ENCODE results near the gene GRK4.

The GRK4 gene

DNA sequence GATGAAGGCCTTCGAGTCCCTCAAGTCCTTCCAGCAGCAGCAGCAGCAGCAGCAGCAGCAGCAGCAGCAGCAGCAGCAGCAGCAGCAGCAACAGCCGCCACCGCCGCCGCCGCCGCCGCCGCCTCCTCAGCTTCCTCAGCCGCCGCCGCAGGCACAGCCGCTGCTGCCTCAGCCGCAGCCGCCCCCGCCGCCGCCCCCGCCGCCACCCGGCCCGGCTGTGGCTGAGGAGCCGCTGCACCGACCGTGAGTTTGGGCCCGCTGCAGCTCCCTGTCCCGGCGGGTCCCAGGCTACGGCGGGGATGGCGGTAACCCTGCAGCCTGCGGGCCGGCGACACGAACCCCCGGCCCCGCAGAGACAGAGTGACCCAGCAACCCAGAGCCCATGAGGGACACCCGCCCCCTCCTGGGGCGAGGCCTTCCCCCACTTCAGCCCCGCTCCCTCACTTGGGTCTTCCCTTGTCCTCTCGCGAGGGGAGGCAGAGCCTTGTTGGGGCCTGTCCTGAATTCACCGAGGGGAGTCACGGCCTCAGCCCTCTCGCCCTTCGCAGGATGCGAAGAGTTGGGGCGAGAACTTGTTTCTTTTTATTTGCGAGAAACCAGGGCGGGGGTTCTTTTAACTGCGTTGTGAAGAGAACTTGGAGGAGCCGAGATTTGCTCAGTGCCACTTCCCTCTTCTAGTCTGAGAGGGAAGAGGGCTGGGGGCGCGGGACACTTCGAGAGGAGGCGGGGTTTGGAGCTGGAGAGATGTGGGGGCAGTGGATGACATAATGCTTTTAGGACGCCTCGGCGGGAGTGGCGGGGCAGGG is 111.7 kb downstream of the GRK4 start:
- DNase-seq: peak; percentile 51 to 60

DNA sequence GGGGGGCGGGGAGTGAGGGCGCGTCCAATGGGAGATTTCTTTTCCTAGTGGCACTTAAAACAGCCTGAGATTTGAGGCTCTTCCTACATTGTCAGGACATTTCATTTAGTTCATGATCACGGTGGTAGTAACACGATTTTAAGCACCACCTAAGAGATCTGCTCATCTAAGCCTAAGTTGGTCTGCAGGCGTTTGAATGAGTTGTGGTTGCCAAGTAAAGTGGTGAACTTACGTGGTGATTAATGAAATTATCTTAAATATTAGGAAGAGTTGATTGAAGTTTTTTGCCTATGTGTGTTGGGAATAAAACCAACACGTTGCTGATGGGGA is 112.2 kb downstream of the GRK4 start:
- no peak for DNase-seq

DNA sequence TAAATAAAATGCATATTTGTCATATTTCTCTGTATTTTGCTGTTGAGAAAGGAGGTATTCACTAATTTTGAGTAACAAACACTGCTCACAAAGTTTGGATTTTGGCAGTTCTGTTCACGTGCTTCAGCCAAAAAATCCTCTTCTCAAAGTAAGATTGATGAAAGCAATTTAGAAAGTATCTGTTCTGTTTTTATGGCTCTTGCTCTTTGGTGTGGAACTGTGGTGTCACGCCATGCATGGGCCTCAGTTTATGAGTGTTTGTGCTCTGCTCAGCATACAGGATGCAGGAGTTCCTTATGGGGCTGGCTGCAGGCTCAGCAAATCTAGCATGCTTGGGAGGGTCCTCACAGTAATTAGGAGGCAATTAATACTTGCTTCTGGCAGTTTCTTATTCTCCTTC is 114.4 kb downstream of the GRK4 start:
- DNase-seq: no peak

DNA sequence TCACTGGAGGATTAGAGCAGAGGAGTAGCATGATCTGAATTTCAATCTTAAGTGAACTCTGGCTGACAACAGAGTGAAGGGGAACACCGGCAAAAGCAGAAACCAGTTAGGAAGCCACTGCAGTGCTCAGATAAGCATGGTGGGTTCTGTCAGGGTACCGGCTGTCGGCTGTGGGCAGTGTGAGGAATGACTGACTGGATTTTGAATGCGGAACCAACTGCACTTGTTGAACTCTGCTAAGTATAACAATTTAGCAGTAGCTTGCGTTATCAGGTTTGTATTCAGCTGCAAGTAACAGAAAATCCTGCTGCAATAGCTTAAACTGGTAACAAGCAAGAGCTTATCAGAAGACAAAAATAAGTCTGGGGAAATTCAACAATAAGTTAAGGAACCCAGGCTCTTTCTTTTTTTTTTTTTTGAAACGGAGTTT is 116.3 kb downstream of the GRK4 start:
- DNase-seq: peak in 1 of 2 donors; percentile 36

DNA sequence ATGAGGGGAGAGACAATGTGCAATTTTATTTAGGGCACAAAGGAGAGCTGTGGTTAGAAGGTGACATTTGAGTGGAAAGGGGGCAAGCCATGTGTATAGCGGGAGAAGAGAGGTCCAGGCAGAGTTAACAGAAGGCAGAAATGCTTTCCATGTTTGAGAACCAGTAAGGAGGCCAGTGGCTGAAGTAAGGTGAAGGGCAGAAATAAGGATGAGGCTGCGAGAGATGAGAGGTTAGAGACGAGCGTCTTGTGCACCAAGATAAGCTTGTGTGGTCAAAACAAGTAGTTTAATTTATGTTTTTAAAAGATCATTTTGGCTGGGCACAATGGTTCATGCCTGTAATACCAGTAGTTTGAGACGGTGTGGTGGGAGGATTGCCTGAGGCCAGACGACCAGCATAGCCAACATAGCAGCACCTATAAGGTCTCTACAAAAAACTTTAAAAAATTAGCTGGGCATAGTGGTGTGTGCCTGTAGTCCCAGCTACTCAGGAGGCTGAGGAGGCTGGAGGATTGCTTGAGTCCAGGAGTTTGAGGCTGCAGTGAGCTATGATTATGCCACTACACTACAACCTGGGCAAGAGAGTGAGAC is 119.6 kb downstream of the GRK4 start:
- DNase-seq: no peak

DNA sequence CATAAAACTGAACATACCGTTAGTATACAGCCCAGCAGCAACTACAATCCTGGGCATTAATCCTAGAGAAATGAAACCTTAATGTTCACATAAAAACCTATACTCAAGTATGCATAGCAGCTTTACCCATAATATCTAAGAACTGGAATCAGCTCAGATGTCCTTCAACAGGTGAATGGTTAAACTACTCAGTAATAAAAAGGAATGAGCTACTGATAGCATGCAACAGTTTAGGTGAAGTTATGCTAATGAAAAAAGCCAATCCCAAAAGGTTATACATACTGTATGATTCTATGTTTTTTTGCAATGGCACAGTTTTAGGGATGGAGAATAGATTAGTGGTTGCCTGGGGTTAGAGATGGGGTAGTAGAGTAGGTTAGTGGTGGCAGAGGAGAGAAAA is 120.4 kb downstream of the GRK4 start:
- DNase-seq: no peak

DNA sequence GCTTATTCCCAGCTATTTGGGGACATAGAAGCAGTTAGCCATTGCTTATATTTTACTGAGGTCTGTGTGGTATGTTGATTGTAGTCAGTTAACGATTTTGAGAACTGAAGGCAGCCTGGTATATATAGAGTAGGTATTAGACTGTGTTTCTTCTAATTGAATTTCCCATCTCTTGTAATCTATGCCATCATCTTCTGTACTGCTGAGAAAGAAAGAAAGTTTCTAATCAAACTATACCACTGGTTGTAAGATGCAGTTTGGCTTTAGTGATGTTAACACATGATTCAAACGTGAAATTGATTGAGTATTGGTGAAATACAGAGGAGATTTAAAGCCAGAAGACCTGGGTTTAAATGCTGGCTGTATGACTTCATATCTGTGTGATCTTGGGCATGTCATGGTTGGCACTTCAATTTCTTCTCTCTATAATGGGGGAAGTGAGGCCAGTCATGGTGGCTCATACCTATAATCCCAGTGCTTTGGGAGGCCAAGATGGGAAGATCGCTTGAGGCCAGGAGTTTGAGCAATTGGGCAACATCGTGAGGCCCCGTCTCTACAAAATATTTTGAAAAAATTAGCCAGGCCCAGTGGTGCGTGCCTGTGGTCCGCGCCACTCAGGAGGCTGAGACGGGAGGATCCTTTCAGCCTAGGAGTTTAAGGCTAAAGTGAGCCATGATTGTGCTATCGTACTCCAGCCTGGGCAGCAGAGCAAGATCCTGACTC is 122.7 kb downstream of the GRK4 start:
- DNase-seq: no peak

DNA sequence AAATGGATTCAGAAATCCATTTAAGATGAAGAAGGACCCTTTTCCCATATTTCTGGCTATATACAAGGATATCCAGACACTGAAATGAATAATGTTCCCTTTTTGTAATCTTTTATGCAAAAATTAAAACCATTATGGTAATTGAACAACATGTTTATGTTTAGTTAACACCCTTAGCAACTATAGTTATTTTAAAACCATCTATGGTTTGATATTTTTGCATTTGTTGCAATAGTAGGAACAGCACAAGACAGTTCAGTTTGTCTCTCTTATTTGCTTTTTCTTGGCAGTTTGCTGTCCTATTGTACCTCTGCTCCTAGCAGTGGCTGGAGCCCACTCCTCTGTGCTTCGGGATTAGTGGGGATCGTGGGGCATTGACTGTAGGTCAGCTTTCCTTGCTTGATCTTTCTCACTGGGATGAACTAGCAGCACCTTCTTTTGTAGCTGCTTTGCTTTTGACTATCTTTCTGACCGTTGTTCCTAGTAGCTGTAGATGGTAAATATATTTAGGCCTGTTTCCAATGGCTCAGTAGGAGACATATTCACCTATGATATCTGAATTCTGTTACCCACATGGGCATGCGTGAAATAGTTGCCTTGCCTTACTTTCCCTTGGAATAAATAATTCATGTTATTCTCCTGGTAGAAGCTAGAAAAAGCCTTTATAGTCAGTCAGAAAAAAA is 123.9 kb downstream of the GRK4 start:
- DNase-seq: no peak

Data from CD4-positive, alpha-beta T cell treated with Interleukin-4 for 1 hour (primary cell).